ENCODE data around the gene FOXN3. TPM values are rescaled to one million over a fixed set of nuclear protein-coding genes. Genes with fewer than 3 reads are reported as not detected.

Gene FOXN3
- total and polyA plus RNA-seq, 9 donors = 56.9 to 172 (median 99.2) TPM

DNA sequence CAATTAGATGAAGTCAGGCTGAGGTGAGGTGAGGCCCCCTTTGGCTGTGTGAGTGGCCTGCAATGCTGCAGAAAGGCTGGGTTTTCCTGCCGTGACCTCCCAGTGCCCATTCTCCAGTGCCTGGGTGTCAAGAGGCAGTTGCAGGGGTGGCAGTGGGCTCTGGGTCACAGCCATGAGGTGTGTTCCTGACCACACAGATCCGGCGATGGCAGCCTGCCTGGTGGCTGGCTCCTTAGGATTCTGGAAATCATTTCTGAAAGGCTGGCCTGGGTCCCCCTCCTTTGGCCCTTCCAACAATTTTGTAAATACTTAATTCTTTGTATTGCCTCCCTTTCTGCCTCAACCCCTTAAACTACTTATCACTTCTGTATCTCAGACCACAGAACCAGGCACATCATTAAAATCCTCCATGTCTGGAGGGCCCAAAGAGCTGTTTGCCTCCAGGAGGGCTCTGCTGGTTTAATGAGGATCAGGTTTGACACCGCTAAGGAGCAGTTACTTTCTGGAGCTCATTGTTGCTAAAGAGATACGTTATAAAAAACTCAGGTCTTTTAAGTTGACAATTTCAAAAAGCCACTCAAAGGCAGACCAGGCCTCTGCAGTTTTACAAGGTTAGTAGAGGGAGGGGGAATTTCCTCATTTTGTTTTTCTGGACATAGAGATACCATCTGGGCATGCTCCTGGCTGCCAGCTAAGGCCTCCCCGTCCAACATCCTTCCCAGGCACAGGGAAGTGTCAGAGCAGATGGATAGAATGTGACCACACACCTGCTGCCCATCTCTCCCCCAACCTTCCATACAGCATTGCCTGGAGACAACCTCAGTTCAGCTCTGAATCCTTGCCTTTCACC, 204.4 kb downstream of the FOXN3 start:
- Histone ChIP-seq H3K27ac (no peak overlapping the region), H3K36me3 (no peaks in the 10 kb centered on the region), H3K4me1 (ENCODE audit: insufficient read depth) (no peaks in the 10 kb centered on the region), H3K27me3 (no peaks in the 10 kb centered on the region), H3K4me3 (no peak overlapping the region), H3K9me3 (no peaks in the 10 kb centered on the region)
- intact Hi-C loops (cut with DNase I) = no loop called here
- WGBS, 3 donors = 77 to 79% (median 77%) methylated on average over 6 of the region's 6 CpGs
- DNase-seq = no peak
- TF ChIP-seq, protein P1, sequence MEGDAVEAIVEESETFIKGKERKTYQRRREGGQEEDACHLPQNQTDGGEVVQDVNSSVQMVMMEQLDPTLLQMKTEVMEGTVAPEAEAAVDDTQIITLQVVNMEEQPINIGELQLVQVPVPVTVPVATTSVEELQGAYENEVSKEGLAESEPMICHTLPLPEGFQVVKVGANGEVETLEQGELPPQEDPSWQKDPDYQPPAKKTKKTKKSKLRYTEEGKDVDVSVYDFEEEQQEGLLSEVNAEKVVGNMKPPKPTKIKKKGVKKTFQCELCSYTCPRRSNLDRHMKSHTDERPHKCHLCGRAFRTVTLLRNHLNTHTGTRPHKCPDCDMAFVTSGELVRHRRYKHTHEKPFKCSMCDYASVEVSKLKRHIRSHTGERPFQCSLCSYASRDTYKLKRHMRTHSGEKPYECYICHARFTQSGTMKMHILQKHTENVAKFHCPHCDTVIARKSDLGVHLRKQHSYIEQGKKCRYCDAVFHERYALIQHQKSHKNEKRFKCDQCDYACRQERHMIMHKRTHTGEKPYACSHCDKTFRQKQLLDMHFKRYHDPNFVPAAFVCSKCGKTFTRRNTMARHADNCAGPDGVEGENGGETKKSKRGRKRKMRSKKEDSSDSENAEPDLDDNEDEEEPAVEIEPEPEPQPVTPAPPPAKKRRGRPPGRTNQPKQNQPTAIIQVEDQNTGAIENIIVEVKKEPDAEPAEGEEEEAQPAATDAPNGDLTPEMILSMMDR (IDR thresholded peaks at IDR 0.05) = no peak
- TF ChIP-seq EP300 (IDR thresholded peaks at IDR 0.05) (no peak), POLR2A (IDR thresholded peaks at IDR 0.05) (no peak)

DNA sequence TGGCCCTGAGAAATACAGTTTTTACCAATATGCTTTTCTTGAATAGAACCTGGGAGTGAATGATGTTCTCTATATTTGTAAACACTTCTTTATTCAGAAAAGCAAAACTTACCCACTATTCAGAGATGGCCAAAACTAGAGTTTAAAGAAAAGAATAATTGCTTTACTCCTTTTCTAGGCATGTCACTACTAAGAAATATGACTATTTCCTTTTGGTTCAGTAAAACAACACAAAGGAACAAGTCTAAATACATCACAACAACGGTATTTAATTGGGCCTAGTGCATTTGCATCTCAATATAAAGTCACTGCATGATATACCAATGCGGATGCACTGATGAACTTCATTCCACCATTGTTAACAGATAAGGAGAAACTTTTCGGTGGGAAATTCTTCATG, 207.5 kb downstream of the FOXN3 start:
- no peak overlapping the region for H3K27ac ChIP-seq
- H3K36me3 ChIP-seq = no peaks in the 10 kb centered on the region
- DNase-seq = no peak
- TF ChIP-seq, protein P1 (IDR thresholded peaks at IDR 0.05) = no peak
- TF ChIP-seq POLR2A (IDR thresholded peaks at IDR 0.05) (no peak), EP300 (IDR thresholded peaks at IDR 0.05) (no peak)
- intact Hi-C loops (cut with DNase I) = no loop called here
- no peaks in the 10 kb centered on the region for H3K27me3 ChIP-seq
- 79 to 87% (median 82%) methylated on average over 3 of the region's 3 CpGs for WGBS, 3 donors
- no peak overlapping the region for H3K4me3 ChIP-seq
- H3K4me1 ChIP-seq (ENCODE audit: insufficient read depth) = peaks cover 3% of the 10 kb centered on the region
- H3K9me3 ChIP-seq = no peaks in the 10 kb centered on the region

DNA sequence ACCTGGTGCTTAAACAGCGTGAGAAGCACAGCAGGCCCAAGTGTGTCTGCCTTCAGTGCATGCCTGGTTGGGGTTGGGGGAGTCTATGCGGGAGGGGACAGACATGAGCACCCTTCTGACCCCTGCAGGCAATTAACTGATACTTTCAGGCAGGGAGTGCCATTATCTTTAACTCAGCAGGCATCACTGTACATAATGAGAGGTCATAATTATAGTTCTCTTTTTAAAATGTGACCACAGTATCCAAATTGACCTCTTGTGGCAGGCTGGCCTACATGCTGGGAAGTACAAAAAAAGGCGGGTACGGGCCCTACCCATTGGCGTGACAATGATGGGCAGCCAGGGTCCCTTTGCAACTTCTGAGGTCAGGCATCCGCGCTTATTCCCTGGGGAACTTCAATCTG, 209.1 kb downstream of the FOXN3 start:
- WGBS, 3 donors = 73 to 83% (median 79%) methylated on average over 7 of the region's 7 CpGs
- H3K4me3 ChIP-seq = no peak overlapping the region
- H3K4me1 ChIP-seq (ENCODE audit: insufficient read depth) = peaks cover 11% of the 10 kb centered on the region
- no peak overlapping the region for H3K27ac ChIP-seq
- no peak for DNase-seq
- intact Hi-C loops (cut with DNase I) = no loop called here
- TF ChIP-seq, protein P1 (IDR thresholded peaks at IDR 0.05) = no peak
- TF ChIP-seq EP300 (IDR thresholded peaks at IDR 0.05) (no peak), POLR2A (IDR thresholded peaks at IDR 0.05) (no peak)
- H3K9me3 ChIP-seq = no peaks in the 10 kb centered on the region
- no peaks in the 10 kb centered on the region for H3K27me3 ChIP-seq
- H3K36me3 ChIP-seq = no peaks in the 10 kb centered on the region

DNA sequence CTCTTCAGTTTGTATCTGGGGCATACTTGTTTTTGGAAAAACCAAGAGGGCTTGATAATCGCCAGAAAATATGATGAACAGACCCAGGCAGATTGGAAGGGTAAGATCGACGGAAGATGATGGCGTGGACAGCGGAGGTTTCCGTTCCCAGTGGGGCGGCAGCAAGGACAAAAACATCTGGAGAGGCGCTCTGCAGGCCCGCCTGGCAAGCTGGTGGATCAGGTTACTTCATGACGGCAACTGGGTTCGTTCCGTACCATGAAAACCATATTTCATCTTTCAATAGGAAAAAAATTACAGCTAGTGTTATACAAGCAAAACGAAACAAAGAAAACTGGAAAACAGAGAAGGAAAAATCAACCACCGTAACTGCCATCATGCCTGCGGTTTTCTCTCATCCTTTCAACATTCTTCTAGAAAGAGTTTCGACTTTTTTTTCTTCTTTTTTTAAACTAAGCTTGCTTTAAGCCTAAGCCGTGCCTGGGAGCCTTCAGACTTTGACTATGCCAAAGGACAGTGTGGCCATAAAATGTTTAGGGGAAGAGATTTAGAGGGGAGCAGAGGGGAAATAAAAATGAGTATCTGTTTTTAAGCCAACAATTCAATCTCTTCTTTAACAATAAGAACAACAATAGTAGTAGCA, 210.5 kb downstream of the FOXN3 start:
- H3K27ac ChIP-seq = no peak overlapping the region
- no peaks in the 10 kb centered on the region for H3K9me3 ChIP-seq
- 91 to 97% (median 93%) methylated on average over 17 of the region's 17 CpGs for WGBS, 3 donors
- no peaks in the 10 kb centered on the region for H3K36me3 ChIP-seq
- intact Hi-C loops (cut with DNase I) = no loop called here
- no peak for DNase-seq
- no peak overlapping the region for H3K4me3 ChIP-seq
- no peaks in the 10 kb centered on the region for H3K27me3 ChIP-seq
- peaks cover 12% of the 10 kb centered on the region for H3K4me1 ChIP-seq (ENCODE audit: insufficient read depth)
- TF ChIP-seq POLR2A (IDR thresholded peaks at IDR 0.05) (no peak), EP300 (IDR thresholded peaks at IDR 0.05) (no peak)
- TF ChIP-seq, protein P1 (IDR thresholded peaks at IDR 0.05) = no peak

Data from ovary (tissue), 9 donors.